ENCODE data around the gene ATP5PO.

ATP5PO gene

GRCh38 chr21:33948096-33948950, 32.7 kb upstream of the ATP5PO start:
- CTCF ChIA-PET = interaction anchor here (1.1 kb wide), 1 partner anchor 24 kb away, joined by 5 read pairs; no protein-coding TSS in a partner anchor
- DNase-seq (ENCODE audit: extremely low spot score) = peak; percentile 39
- POLR2A ChIA-PET = interaction anchor here (1.0 kb wide), 2 partner anchors 17 to 25 kb away, joined by 3 to 4 read pairs; no protein-coding TSS in a partner anchor
- TF ChIP-seq TARDBP (IDR thresholded peaks at IDR 0.05) = no peak

GRCh38 chr21:33947451-33948095, 32.0 kb upstream of the ATP5PO start:
- POLR2A ChIA-PET = interaction anchor here (1.0 kb wide), 2 partner anchors 16 to 26 kb away, joined by 3 to 4 read pairs; no protein-coding TSS in a partner anchor
- peak; percentile 69 for DNase-seq (ENCODE audit: extremely low spot score)
- CTCF ChIA-PET = interaction anchor here (1.1 kb wide), 1 partner anchor 23 kb away, joined by 5 read pairs; no protein-coding TSS in a partner anchor
- TF ChIP-seq TARDBP (IDR thresholded peaks at IDR 0.05) = no peak
- TF ChIP-seq ARNT (IDR thresholded peaks at IDR 0.05) = no peak
- no peak for TF ChIP-seq ZNF384 (IDR thresholded peaks at IDR 0.05)
- no peak for TF ChIP-seq HDGF (IDR thresholded peaks at IDR 0.05; ENCODE audit: borderline replicate concordance)
- TF ChIP-seq SP1 (IDR thresholded peaks at IDR 0.05) = no peak
- TF ChIP-seq BHLHE40 (IDR thresholded peaks at IDR 0.05; ENCODE audit: borderline replicate concordance) = no peak
- TF ChIP-seq FOXM1 (IDR thresholded peaks at IDR 0.05; ENCODE audit: borderline replicate concordance) = no peak
- TF ChIP-seq L3MBTL2 (conservative IDR thresholded peaks at IDR 0.05) = no peak

DNA sequence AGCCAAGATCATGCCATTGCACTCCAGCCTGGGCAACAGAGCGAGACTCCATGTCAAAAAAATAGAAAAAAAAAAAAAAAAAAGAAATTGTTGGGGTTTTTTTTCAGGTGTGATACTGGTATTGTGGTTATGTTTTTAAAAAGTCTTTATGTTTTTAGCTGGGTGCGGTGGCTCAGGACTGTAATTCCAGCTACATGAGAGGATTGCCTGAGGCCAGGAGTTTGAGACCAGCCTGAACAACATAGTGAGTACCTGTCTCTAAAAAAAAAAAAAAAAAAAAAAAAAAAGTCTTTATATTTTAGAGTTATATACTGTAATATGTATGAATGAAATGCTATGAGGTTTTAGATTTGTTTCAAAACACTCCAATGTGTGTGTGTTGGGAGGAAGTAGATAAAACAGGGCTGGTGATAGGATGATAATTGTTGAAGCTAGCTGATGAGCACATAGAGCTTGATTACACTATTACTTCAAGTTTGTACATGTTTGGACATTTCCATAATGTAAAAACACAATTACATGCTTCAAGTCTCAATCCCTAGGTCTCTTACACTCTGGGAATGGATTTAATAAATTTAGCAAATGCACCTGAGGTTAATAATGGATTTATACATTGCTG, 30.2 kb upstream of the ATP5PO start:
- no peak for DNase-seq (ENCODE audit: extremely low spot score)
- ChIA-PET CTCF (no interaction called here), POLR2A (no interaction called here)
- TF ChIP-seq LEF1 (IDR thresholded peaks at IDR 0.05; ENCODE audit: borderline replicate concordance) = no peak
- no peak for TF ChIP-seq NFRKB (IDR thresholded peaks at IDR 0.05)
- TF ChIP-seq BHLHE40 (IDR thresholded peaks at IDR 0.05; ENCODE audit: borderline replicate concordance) = no peak
- TF ChIP-seq, protein P1, sequence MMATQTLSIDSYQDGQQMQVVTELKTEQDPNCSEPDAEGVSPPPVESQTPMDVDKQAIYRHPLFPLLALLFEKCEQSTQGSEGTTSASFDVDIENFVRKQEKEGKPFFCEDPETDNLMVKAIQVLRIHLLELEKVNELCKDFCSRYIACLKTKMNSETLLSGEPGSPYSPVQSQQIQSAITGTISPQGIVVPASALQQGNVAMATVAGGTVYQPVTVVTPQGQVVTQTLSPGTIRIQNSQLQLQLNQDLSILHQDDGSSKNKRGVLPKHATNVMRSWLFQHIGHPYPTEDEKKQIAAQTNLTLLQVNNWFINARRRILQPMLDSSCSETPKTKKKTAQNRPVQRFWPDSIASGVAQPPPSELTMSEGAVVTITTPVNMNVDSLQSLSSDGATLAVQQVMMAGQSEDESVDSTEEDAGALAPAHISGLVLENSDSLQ (IDR thresholded peaks at IDR 0.05) = no peak
- TF ChIP-seq FOXK2 (IDR thresholded peaks at IDR 0.05) = no peak
- TF ChIP-seq ELF4 (IDR thresholded peaks at IDR 0.05) = no peak
- no peak for TF ChIP-seq L3MBTL2 (conservative IDR thresholded peaks at IDR 0.05)
- no peak for TF ChIP-seq CTBP1 (IDR thresholded peaks at IDR 0.05; ENCODE audit: borderline replicate concordance)
- no peak for TF ChIP-seq HDGF (IDR thresholded peaks at IDR 0.05; ENCODE audit: borderline replicate concordance)
- no peak for TF ChIP-seq ZNF384 (IDR thresholded peaks at IDR 0.05)
- no peak for TF ChIP-seq FOXA1 (IDR thresholded peaks at IDR 0.05)
- no peak for TF ChIP-seq FOXM1 (IDR thresholded peaks at IDR 0.05; ENCODE audit: borderline replicate concordance)

GRCh38 chr21:33944185-33944763, 28.7 kb upstream of the ATP5PO start:
- DNase-seq (ENCODE audit: extremely low spot score) = no peak
- TF ChIP-seq L3MBTL2 (conservative IDR thresholded peaks at IDR 0.05) = no peak
- TF ChIP-seq NFRKB (IDR thresholded peaks at IDR 0.05) = no peak
- ChIA-PET CTCF (no interaction called here), POLR2A (no interaction called here)

- CTCF ChIA-PET = no interaction called here
- TF ChIP-seq LEF1 (IDR thresholded peaks at IDR 0.05; ENCODE audit: borderline replicate concordance) = no peak
- TF ChIP-seq NFRKB (IDR thresholded peaks at IDR 0.05) = no peak
- no peak for TF ChIP-seq FOXM1 (IDR thresholded peaks at IDR 0.05; ENCODE audit: borderline replicate concordance)
- TF ChIP-seq ARNT (IDR thresholded peaks at IDR 0.05) = no peak
- TF ChIP-seq, protein P1 (IDR thresholded peaks at IDR 0.05) = no peak
- no peak for TF ChIP-seq L3MBTL2 (conservative IDR thresholded peaks at IDR 0.05)
- TF ChIP-seq FOXK2 (IDR thresholded peaks at IDR 0.05) = no peak
- TF ChIP-seq ZNF384 (IDR thresholded peaks at IDR 0.05) = no peak
- no peak for TF ChIP-seq ELF4 (IDR thresholded peaks at IDR 0.05)
- no peak for TF ChIP-seq FOXA1 (IDR thresholded peaks at IDR 0.05)
- TF ChIP-seq SUZ12 (IDR thresholded peaks at IDR 0.05) = no peak
- no peak for TF ChIP-seq SP1 (IDR thresholded peaks at IDR 0.05)
- no peak for TF ChIP-seq CTBP1 (IDR thresholded peaks at IDR 0.05; ENCODE audit: borderline replicate concordance)
- POLR2A ChIA-PET = interaction anchor here (1.1 kb wide), 1 partner anchor 11 kb away, joined by 3 read pairs; no protein-coding TSS in a partner anchor
- no peak for DNase-seq (ENCODE audit: extremely low spot score)
These were observed 27.7 kb upstream of the ATP5PO start for GRCh38 chr21:33943293-33943692.

DNA sequence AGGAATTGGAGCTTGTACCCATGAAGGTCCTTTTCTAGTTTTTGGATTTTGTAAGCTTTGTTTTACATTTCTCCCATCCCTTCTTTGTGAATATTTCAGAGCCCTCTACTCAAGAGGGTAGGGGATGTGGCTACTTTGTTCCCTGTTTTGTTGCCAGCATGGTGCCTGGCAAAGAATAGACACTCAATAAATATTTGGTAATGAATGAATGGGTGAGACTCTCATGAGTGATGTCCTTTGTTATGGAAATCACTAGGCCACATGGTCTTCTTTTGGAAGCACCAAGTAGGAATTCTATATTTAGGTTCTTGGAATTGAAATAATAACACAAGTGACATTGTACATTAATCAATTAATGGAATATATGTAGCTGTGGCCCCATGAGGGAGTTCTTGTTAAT, 26.8 kb upstream of the ATP5PO start:
- POLR2A ChIA-PET = interaction anchor here (1.1 to 1.3 kb wide), 2 partner anchors 9 to 12 kb away, joined by 3 to 4 read pairs; no protein-coding TSS in a partner anchor
- DNase-seq (ENCODE audit: extremely low spot score) = no peak
- no peak for TF ChIP-seq ELF4 (IDR thresholded peaks at IDR 0.05)
- TF ChIP-seq FOXK2 (IDR thresholded peaks at IDR 0.05) = no peak
- CTCF ChIA-PET = no interaction called here

GRCh38 chr21:33940881-33941245, 25.3 kb upstream of the ATP5PO start:
- no peak for DNase-seq (ENCODE audit: extremely low spot score)
- ChIA-PET CTCF (no interaction called here), POLR2A (no interaction called here)

More at GRCh38 chr21:33940881-33941245, 25.3 kb upstream of the ATP5PO start:
- TF ChIP-seq FOXK2 (IDR thresholded peaks at IDR 0.05) = no peak
- TF ChIP-seq LEF1 (IDR thresholded peaks at IDR 0.05; ENCODE audit: borderline replicate concordance) = no peak
- no peak for TF ChIP-seq CTBP1 (IDR thresholded peaks at IDR 0.05; ENCODE audit: borderline replicate concordance)
- no peak for TF ChIP-seq FOXA1 (IDR thresholded peaks at IDR 0.05)

All from HEK293T (cell line).